SK-N-SH treated with all-trans-retinoic acid at 6 μM for 48 hours (cell line): Measurements from ENCODE around the gene SAMD4A.

Experiments used
- ESRRG ChIP-seq: fragments of 250-450 bp; sonication (Bioruptor Pico); IDR thresholded peaks from 2 replicates; pipeline ENCODE4 v1.6.1; 2021; ENCODE audit warnings: mild to moderate bottlenecking
- TF ChIP-seq, protein P1 (sequence below): fragments of 250-450 bp; sonication (Bioruptor Pico); IDR thresholded peaks from 2 replicates; pipeline ENCODE4 v1.8.0; 2020; ENCODE audit warnings: mild to moderate bottlenecking, moderate library complexity, borderline replicate concordance
- TF ChIP-seq, protein P2 (sequence below): fragments of 250-450 bp; sonication (Bioruptor Pico); IDR thresholded peaks from 2 replicates; pipeline ENCODE4 v1.5.1; 2020; ENCODE audit warnings: low read depth, mild to moderate bottlenecking, moderate library complexity

DNA sequence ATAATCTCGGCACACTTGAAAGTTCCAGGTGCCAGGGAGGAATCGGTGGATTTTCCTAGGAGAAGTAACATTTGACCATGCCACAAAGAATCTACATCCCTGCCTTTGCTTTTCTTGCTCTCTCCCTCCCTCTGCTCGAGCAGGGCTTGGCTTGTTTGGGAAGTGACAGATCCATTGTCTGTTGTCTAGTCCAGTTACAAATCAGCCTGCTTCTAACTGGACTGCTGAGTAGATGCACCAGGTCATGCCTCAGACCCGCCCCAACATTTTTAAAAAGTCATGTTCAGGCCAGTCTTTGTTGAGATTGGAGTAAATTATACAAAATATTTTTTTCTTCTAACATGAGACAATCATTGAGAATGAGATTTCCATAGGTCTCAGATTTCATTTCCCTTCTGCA, 182.3 kb downstream of the SAMD4A start:
- TF ChIP-seq, protein P1, sequence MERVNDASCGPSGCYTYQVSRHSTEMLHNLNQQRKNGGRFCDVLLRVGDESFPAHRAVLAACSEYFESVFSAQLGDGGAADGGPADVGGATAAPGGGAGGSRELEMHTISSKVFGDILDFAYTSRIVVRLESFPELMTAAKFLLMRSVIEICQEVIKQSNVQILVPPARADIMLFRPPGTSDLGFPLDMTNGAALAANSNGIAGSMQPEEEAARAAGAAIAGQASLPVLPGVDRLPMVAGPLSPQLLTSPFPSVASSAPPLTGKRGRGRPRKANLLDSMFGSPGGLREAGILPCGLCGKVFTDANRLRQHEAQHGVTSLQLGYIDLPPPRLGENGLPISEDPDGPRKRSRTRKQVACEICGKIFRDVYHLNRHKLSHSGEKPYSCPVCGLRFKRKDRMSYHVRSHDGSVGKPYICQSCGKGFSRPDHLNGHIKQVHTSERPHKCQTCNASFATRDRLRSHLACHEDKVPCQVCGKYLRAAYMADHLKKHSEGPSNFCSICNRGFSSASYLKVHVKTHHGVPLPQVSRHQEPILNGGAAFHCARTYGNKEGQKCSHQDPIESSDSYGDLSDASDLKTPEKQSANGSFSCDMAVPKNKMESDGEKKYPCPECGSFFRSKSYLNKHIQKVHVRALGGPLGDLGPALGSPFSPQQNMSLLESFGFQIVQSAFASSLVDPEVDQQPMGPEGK (CRISPR knock-in tag): no peak
- TF ChIP-seq ESRRG (CRISPR knock-in tag): no peak
- TF ChIP-seq, protein P2, sequence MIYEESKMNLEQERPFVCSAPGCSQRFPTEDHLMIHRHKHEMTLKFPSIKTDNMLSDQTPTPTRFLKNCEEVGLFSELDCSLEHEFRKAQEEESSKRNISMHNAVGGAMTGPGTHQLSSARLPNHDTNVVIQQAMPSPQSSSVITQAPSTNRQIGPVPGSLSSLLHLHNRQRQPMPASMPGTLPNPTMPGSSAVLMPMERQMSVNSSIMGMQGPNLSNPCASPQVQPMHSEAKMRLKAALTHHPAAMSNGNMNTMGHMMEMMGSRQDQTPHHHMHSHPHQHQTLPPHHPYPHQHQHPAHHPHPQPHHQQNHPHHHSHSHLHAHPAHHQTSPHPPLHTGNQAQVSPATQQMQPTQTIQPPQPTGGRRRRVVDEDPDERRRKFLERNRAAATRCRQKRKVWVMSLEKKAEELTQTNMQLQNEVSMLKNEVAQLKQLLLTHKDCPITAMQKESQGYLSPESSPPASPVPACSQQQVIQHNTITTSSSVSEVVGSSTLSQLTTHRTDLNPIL (CRISPR knock-in tag): no peak
